HG02623 (cell line): ENCODE data around the gene B4GALT5.
A peak's percentile ranks its signal among the peaks of the same experiment; 100 is the strongest.
"Not testable (repeated sequence)": the region's sequence is repeated elsewhere in the genome, so short reads cannot be mapped to it uniquely, and the experiment has no call there.

Experiments
- ATAC-seq: cut with Tn5 transposase; IDR thresholded peaks from one replicate; pipeline ENCODE4 v1.9.1; 2021; ENCODE audit warnings: moderate library complexity; ENCODE audit not compliant: unreplicated experiment

B4GALT5 gene

GRCh38 chr20:49713753-49714712 is at the start of gene B4GALT5:
TSS of gene B4GALT5 (minus strand) at chr20:49713878. CDS start at chr20:49713690, 188 bp downstream.
- peak; percentile 77 for ATAC-seq

- ATAC-seq = no peak
Observed at GRCh38 chr20:49762940-49763766, 49.5 kb upstream of the B4GALT5 start.

- ATAC-seq = not testable (repeated sequence)
Observed at GRCh38 chr20:49761888-49762287, 48.2 kb upstream of the B4GALT5 start.

GRCh38 chr20:49759266-49759950 is 45.7 kb upstream of the B4GALT5 start:
- ATAC-seq = no peak

GRCh38 chr20:49758781-49759180 is 45.1 kb upstream of the B4GALT5 start:
- ATAC-seq = no peak

GRCh38 chr20:49757597-49757996 is 43.9 kb upstream of the B4GALT5 start:
- no peak for ATAC-seq

GRCh38 chr20:49756241-49756640 is 42.6 kb upstream of the B4GALT5 start:
- ATAC-seq = no peak

GRCh38 chr20:49754596-49754995 is 40.9 kb upstream of the B4GALT5 start:
- ATAC-seq = no peak

- no peak for ATAC-seq
Observed at GRCh38 chr20:49753133-49753532, 39.5 kb upstream of the B4GALT5 start.

GRCh38 chr20:49752201-49752903 is 38.7 kb upstream of the B4GALT5 start:
- no peak for ATAC-seq

GRCh38 chr20:49751397-49751736 is 37.7 kb upstream of the B4GALT5 start:
- no peak for ATAC-seq

GRCh38 chr20:49750611-49751396 is 37.1 kb upstream of the B4GALT5 start:
- peak; percentile 57 for ATAC-seq

GRCh38 chr20:49749625-49750024 is 35.9 kb upstream of the B4GALT5 start:
- no peak for ATAC-seq

GRCh38 chr20:49748525-49748838 is 34.8 kb upstream of the B4GALT5 start:
- ATAC-seq = no peak

- no peak for ATAC-seq
Observed at GRCh38 chr20:49747707-49748524, 34.2 kb upstream of the B4GALT5 start.

GRCh38 chr20:49742948-49743347 is 29.3 kb upstream of the B4GALT5 start:
- ATAC-seq = no peak

GRCh38 chr20:49741977-49742376 is 28.3 kb upstream of the B4GALT5 start:
- ATAC-seq = no peak

- no peak for ATAC-seq
Observed at GRCh38 chr20:49740807-49741206, 27.1 kb upstream of the B4GALT5 start.

GRCh38 chr20:49739042-49739441 is 25.4 kb upstream of the B4GALT5 start:
- no peak for ATAC-seq
